ENCODE data around the gene CABLES1.

- no peak for TF ChIP-seq CTCF (IDR thresholded peaks at IDR 0.05)
- TF ChIP-seq POLR2A (IDR thresholded peaks at IDR 0.05): no peak
Observed at GRCh38 chr18:23266717-23267446, 131.6 kb downstream of the CABLES1 start.
